GM23338 (cell line): Measurements from ENCODE around the gene MAMSTR.

Source experiments
- CREB1 ChIP-seq: fragments of 250-450 bp; sonication (Bioruptor Pico); IDR thresholded peaks from 2 replicates; pipeline ENCODE4 v1.5.0; 2020; ENCODE audit warnings: low read depth, mild to moderate bottlenecking, moderate library complexity
- CTCF ChIP-seq, 2 experiments: fragments of 200-600 bp in 1 of 2; sonication (generic) in 1 of 2; conservative IDR thresholded peaks; 2 replicates each; pipeline versions ENCODE4 v1.5.1 to v1.6.1; 2016 to 2017; ENCODE audit warnings: antibody characterized with exemption in 2 of 2, low read depth in 2 of 2, mild to moderate bottlenecking in 2 of 2, moderate library complexity in 1 of 2
- EZH2 ChIP-seq: fragments of 200-600 bp; sonication (generic); IDR thresholded peaks from one replicate; pipeline ENCODE4 v1.8.0; 2017; ENCODE audit warnings: antibody characterized with exemption, mild to moderate bottlenecking, low read depth; ENCODE audit not compliant: unreplicated experiment
- EZH2phosphoT487 ChIP-seq: fragments of 200-600 bp; sonication (generic); IDR thresholded peaks from one replicate; pipeline ENCODE4 v1.8.1; 2018; ENCODE audit warnings: antibody characterized with exemption; ENCODE audit not compliant: unreplicated experiment
- JUNB ChIP-seq: IDR thresholded peaks from one replicate; pipeline ENCODE4 v1.6.1; 2016; ENCODE audit warnings: antibody characterized with exemption; ENCODE audit not compliant: unreplicated experiment
- POLR2AphosphoS5 ChIP-seq: IDR thresholded peaks from 2 replicates; pipeline ENCODE4 v1.6.1; 2016; ENCODE audit warnings: antibody characterized with exemption, low read depth
- REST ChIP-seq: IDR thresholded peaks from one replicate; pipeline ENCODE4 v1.6.1; 2018; ENCODE audit warnings: antibody characterized with exemption; ENCODE audit not compliant: unreplicated experiment
- STAT1 ChIP-seq: IDR thresholded peaks from one replicate; pipeline ENCODE4 v1.6.1; 2016; ENCODE audit warnings: antibody characterized with exemption; ENCODE audit not compliant: unreplicated experiment
- ZNF331 ChIP-seq: fragments of 250-450 bp; sonication (Bioruptor Pico); IDR thresholded peaks from 2 replicates; pipeline ENCODE4 v1.5.0; 2020; ENCODE audit warnings: low read depth, mild to moderate bottlenecking, moderate library complexity

GRCh38 chr19:48726556-48726955 is 7.0 kb upstream of the MAMSTR start:
- TF ChIP-seq CTCF (conservative IDR thresholded peaks at IDR 0.05; ENCODE audit: low read depth in 2 of 2) = no peak
- TF ChIP-seq EZH2 = no peak
- no peak for TF ChIP-seq POLR2AphosphoS5
- no peak for TF ChIP-seq EZH2phosphoT487
- TF ChIP-seq CREB1 (CRISPR knock-in tag) = no peak; the same call in 1 of the 2 replicates
- no peak for TF ChIP-seq ZNF331
- TF ChIP-seq REST = no peak
- TF ChIP-seq JUNB = no peak
- no peak for TF ChIP-seq STAT1
